SK-N-SH (cell line): ENCODE results near the gene CALM1.

Experiments used
- CHD2 ChIP-seq: fragments of 150-350 bp; IDR thresholded peaks from 2 replicates; pipeline ENCODE4 v1.6.1; 2018; ENCODE audit warnings: low read length; ENCODE audit not compliant: partially characterized antibody
- CTCF ChIP-seq: fragments of 200-600 bp; sonication (generic); IDR thresholded peaks from 2 replicates; pipeline ENCODE4 v1.6.1; 2017; ENCODE audit warnings: antibody characterized with exemption, mild to moderate bottlenecking, moderate library complexity
- ELF1 ChIP-seq: IDR thresholded peaks from 2 replicates; pipeline ENCODE4 v1.4.0; 2012
- EP300 ChIP-seq, 2 experiments: IDR thresholded peaks; 2 replicates each; pipeline versions ENCODE4 v1.4.0 to v1.6.1; 2012; ENCODE audit warnings: borderline replicate concordance in 1 of 2, low read depth in 1 of 2, low read length in 1 of 2
- EZH2phosphoT487 ChIP-seq: fragments of 200-600 bp; sonication (generic); IDR thresholded peaks from 2 replicates; pipeline ENCODE4 v1.6.1; 2017; ENCODE audit warnings: low read depth, mixed run types, mild to moderate bottlenecking, antibody characterized with exemption, moderate library complexity, borderline replicate concordance
- FOXJ3 ChIP-seq: sonication (generic); formaldehyde crosslinking; IDR thresholded peaks from 2 replicates; pipeline ENCODE4 v1.5.1; 2020; ENCODE audit warnings: mild to moderate bottlenecking, missing genetic modification reagents
- GATA2 ChIP-seq: sonication (generic); formaldehyde crosslinking; IDR thresholded peaks from 2 replicates; pipeline ENCODE4 v1.5.0; 2020; ENCODE audit warnings: mild to moderate bottlenecking, missing genetic modification reagents
- RAD21 ChIP-seq: IDR thresholded peaks from 2 replicates; pipeline ENCODE4 v1.6.1; 2012; ENCODE audit warnings: mild to moderate bottlenecking, low read length
- REST ChIP-seq: IDR thresholded peaks from 2 replicates; pipeline ENCODE4 v1.6.1; 2012; ENCODE audit warnings: mild to moderate bottlenecking, low read depth, low read length, moderate library complexity
- RFX5 ChIP-seq: IDR thresholded peaks from 2 replicates; pipeline ENCODE4 v1.6.1; 2012; ENCODE audit warnings: mild to moderate bottlenecking, improper control_type of control experiment, low read length
- SMC3 ChIP-seq: IDR thresholded peaks from 2 replicates; pipeline ENCODE4 v1.6.1; 2012; ENCODE audit warnings: low read depth, low read length, improper control_type of control experiment
- YY1 ChIP-seq: IDR thresholded peaks from 2 replicates; pipeline ENCODE4 v1.4.0; 2012; ENCODE audit warnings: low read depth, mild to moderate bottlenecking
- TF ChIP-seq, protein P1 (sequence below): IDR thresholded peaks from 2 replicates; pipeline ENCODE4 v1.4.0; 2012; ENCODE audit warnings: low read depth

GRCh38 chr14:90387206-90387760 lies 9.5 kb upstream of the CALM1 start:
- no peak for TF ChIP-seq SMC3
- TF ChIP-seq ELF1 = no peak
- no peak for TF ChIP-seq CHD2
- no peak for TF ChIP-seq EP300 (IDR thresholded peaks at IDR 0.05; ENCODE audit: borderline replicate concordance in 1 of 2, low read depth in 1 of 2, low read length in 1 of 2)
- no peak for TF ChIP-seq CTCF
- TF ChIP-seq FOXJ3 (CRISPR knock-in tag) = no peak
- TF ChIP-seq YY1 = no peak
- TF ChIP-seq RAD21 = no peak
- no peak for TF ChIP-seq EZH2phosphoT487
- no peak for TF ChIP-seq GATA2 (CRISPR knock-in tag)
- TF ChIP-seq, protein P1, sequence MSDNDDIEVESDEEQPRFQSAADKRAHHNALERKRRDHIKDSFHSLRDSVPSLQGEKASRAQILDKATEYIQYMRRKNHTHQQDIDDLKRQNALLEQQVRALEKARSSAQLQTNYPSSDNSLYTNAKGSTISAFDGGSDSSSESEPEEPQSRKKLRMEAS = no peak
- TF ChIP-seq RFX5 = no peak
- no peak for TF ChIP-seq REST
